ENCODE data around the gene ACTL10. TPM values are rescaled to one million over a fixed set of nuclear protein-coding genes. Genes with fewer than 3 reads are reported as not detected.

Gene ACTL10
- total and polyA plus RNA-seq, 2 experiments from 2014 or later: 0.71 to 1.9 TPM

DNA sequence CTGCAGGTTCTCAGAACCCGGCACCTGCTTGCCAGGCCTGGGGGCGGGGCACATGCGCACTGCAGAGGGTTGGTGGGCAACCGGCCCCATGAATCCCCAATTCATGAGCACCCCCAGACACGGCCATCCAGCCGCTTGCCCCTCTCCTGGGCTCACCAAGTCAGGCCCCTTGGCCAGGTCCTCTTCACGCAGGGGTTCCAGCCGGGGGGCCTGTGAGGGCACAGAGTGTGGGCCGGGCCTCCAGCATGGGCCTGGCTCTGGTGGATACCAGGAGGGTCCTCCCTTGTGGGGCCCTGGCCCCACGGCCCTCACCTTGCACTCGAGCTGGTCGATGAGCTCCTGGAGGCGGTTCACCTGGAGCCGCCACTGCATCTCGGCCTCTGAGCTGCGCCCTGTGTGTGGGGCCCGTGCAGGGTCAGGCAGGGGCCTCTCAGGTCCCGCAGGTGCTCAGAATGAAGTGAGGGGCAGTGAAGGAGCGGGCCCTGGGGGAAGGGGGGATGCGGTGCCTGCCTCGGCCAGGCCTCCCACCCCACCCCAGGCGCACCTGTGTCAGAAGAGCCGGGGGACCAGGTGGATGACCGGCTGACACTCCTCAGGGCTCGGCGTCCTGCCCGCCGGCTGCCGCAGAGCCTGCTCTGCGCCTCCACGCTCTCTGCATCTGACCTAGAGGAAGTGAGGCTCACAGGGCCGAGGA, 7.3 kb upstream of the ACTL10 start:
- peaks cover 18% of the 10 kb centered on the region for H3K27me3 Mint-ChIP-seq (ENCODE audit: insufficient read depth, low read depth, poor library complexity)
- H3K79me2 ChIP-seq (replicated peaks; ENCODE audit: insufficient read depth): no peaks in the 10 kb centered on the region
- H3K4me1 ChIP-seq (ENCODE audit: insufficient read depth): peaks cover 3% of the 10 kb centered on the region; the same call in 1 of the 2 replicates
- peaks cover 10% of the 10 kb centered on the region for H3K4me1 Mint-ChIP-seq
- no peak overlapping the region for H3K4me3 ChIP-seq
- no peaks in the 10 kb centered on the region for H3K36me3 ChIP-seq (ENCODE audit: insufficient read depth)
- H3K27ac ChIP-seq (ENCODE audit: low read depth): no peak overlapping the region
- H4K20me1 ChIP-seq (replicated peaks; ENCODE audit: insufficient read depth): no peaks in the 10 kb centered on the region; the same call in 1 of the 2 replicates
- H3K9me3 Mint-ChIP-seq: no peaks in the 10 kb centered on the region; the same call in 2 of the 3 replicates
- no peak for TF ChIP-seq POLR2AphosphoS5 (IDR thresholded peaks at IDR 0.05; ENCODE audit: low read depth)
- no peak for TF ChIP-seq JUNB (IDR thresholded peaks at IDR 0.05; ENCODE audit: unreplicated experiment)
- TF ChIP-seq ZNF114 (CRISPR knock-in tag; IDR thresholded peaks at IDR 0.05): no peak
- no peak for TF ChIP-seq CREB1 (CRISPR knock-in tag; IDR thresholded peaks at IDR 0.05; ENCODE audit: low read depth)
- TF ChIP-seq EZH2phosphoT487 (IDR thresholded peaks at IDR 0.05; ENCODE audit: unreplicated experiment): no peak
- no peak for TF ChIP-seq CTCF (conservative IDR thresholded peaks at IDR 0.05; ENCODE audit: low read depth in 2 of 2)
- no peak for TF ChIP-seq REST (IDR thresholded peaks at IDR 0.05; ENCODE audit: unreplicated experiment)
- no peak for TF ChIP-seq NANOG (IDR thresholded peaks at IDR 0.05; ENCODE audit: borderline replicate concordance)
- TF ChIP-seq, protein P1, sequence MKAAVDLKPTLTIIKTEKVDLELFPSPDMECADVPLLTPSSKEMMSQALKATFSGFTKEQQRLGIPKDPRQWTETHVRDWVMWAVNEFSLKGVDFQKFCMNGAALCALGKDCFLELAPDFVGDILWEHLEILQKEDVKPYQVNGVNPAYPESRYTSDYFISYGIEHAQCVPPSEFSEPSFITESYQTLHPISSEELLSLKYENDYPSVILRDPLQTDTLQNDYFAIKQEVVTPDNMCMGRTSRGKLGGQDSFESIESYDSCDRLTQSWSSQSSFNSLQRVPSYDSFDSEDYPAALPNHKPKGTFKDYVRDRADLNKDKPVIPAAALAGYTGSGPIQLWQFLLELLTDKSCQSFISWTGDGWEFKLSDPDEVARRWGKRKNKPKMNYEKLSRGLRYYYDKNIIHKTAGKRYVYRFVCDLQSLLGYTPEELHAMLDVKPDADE (IDR thresholded peaks at IDR 0.05): no peak
- no peak for TF ChIP-seq EZH2 (IDR thresholded peaks at IDR 0.05; ENCODE audit: low read depth, unreplicated experiment)
- no peak for TF ChIP-seq STAT1 (IDR thresholded peaks at IDR 0.05; ENCODE audit: unreplicated experiment)
- TF ChIP-seq ZNF331 (CRISPR knock-in tag; IDR thresholded peaks at IDR 0.05; ENCODE audit: low read depth): no peak
- TF ChIP-seq, protein P2, sequence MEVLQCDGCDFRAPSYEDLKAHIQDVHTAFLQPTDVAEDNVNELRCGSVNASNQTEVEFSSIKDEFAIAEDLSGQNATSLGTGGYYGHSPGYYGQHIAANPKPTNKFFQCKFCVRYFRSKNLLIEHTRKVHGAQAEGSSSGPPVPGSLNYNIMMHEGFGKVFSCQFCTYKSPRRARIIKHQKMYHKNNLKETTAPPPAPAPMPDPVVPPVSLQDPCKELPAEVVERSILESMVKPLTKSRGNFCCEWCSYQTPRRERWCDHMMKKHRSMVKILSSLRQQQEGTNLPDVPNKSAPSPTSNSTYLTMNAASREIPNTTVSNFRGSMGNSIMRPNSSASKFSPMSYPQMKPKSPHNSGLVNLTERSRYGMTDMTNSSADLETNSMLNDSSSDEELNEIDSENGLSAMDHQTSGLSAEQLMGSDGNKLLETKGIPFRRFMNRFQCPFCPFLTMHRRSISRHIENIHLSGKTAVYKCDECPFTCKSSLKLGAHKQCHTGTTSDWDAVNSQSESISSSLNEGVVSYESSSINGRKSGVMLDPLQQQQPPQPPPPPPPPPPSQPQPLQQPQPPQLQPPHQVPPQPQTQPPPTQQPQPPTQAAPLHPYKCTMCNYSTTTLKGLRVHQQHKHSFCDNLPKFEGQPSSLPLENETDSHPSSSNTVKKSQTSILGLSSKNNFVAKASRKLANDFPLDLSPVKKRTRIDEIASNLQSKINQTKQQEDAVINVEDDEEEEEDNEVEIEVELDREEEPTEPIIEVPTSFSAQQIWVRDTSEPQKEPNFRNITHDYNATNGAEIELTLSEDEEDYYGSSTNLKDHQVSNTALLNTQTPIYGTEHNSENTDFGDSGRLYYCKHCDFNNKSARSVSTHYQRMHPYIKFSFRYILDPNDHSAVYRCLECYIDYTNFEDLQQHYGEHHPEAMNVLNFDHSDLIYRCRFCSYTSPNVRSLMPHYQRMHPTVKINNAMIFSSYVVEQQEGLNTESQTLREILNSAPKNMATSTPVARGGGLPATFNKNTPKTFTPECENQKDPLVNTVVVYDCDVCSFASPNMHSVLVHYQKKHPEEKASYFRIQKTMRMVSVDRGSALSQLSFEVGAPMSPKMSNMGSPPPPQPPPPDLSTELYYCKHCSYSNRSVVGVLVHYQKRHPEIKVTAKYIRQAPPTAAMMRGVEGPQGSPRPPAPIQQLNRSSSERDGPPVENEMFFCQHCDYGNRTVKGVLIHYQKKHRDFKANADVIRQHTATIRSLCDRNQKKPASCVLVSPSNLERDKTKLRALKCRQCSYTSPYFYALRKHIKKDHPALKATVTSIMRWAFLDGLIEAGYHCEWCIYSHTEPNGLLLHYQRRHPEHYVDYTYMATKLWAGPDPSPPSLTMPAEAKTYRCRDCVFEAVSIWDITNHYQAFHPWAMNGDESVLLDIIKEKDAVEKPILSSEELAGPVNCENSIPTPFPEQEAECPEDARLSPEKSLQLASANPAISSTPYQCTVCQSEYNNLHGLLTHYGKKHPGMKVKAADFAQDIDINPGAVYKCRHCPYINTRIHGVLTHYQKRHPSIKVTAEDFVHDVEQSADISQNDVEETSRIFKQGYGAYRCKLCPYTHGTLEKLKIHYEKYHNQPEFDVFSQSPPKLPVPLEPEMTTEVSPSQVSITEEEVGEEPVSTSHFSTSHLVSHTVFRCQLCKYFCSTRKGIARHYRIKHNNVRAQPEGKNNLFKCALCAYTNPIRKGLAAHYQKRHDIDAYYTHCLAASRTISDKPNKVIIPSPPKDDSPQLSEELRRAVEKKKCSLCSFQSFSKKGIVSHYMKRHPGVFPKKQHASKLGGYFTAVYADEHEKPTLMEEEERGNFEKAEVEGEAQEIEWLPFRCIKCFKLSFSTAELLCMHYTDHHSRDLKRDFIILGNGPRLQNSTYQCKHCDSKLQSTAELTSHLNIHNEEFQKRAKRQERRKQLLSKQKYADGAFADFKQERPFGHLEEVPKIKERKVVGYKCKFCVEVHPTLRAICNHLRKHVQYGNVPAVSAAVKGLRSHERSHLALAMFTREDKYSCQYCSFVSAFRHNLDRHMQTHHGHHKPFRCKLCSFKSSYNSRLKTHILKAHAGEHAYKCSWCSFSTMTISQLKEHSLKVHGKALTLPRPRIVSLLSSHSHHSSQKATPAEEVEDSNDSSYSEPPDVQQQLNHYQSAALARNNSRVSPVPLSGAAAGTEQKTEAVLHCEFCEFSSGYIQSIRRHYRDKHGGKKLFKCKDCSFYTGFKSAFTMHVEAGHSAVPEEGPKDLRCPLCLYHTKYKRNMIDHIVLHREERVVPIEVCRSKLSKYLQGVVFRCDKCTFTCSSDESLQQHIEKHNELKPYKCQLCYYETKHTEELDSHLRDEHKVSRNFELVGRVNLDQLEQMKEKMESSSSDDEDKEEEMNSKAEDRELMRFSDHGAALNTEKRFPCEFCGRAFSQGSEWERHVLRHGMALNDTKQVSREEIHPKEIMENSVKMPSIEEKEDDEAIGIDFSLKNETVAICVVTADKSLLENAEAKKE (CRISPR knock-in tag; IDR thresholded peaks at IDR 0.05): no peak
- H3F3A ChIP-seq (replicated peaks; ENCODE audit: low read depth): 0 out of 2 replicates have a peak, but pooled peaks cover under 1% of the 10 kb centered on the region
- H3K9me2 ChIP-seq (ENCODE audit: insufficient read depth): no peaks in the 10 kb centered on the region
- no peaks in the 10 kb centered on the region; the same call in 2 of the 3 replicates for H3K36me3 Mint-ChIP-seq (ENCODE audit: low read depth)
- H3K4me3 Mint-ChIP-seq: no peak overlapping the region
- 0 out of 2 replicates have a peak, but pooled peaks cover 6% of the 10 kb centered on the region for H3K27me3 ChIP-seq (ENCODE audit: insufficient read depth)
- DNase-seq (ENCODE audit: low spot score) (no peak), ATAC-seq (no peak)
- H2AFZ ChIP-seq: no peak overlapping the region
- no peak overlapping the region for H3K27ac Mint-ChIP-seq
- no peak overlapping the region for H3K4me2 ChIP-seq

Measured in GM23338 (cell line).